ENCODE data around the gene AHI1.

DNA sequence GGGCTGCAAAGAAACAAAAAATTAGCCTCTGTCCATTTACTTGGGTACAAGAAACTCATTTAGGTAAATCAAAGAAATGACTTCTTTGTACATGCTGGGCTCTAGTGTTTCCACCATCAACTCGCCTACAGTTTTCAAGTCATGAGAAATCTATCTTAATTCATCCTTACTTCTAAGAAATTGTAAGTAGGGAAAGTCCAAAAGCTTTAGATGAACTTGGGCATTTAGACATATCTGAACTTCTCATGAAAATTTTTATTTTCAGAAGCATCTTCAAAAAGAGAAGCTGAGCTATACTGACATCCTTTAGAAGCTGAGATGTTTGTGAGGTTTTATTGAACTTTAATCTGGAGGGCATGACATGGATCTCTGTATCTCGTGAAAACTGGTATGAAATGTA, 199.1 kb downstream of the AHI1 start:
- no peak for TF ChIP-seq CTCF (IDR thresholded peaks at IDR 0.05)
- no peak for TF ChIP-seq EP300 (IDR thresholded peaks at IDR 0.05)

Data from ovary (tissue), 3 donors.